ENCODE results near the gene NUP107.
A peak's percentile ranks its signal among the peaks of the same experiment; 100 is the strongest.
"Not testable (repeated sequence)": the region's sequence is repeated elsewhere in the genome, so short reads cannot be mapped to it uniquely, and the experiment has no call there.

NUP107 gene

GRCh38 chr12:68686595-68687521, at the start of gene NUP107:
TSS of gene NUP107 (plus strand) at chr12:68686978. CDS start at chr12:68687066, 88 bp downstream.
- FAIRE-seq (peak; percentile 82), DNase-seq (ENCODE audit: low spot score) (peak; percentile 98)

GRCh38 chr12:68637439-68637838, 49.3 kb upstream of the NUP107 start:
- not testable (repeated sequence) for FAIRE-seq; DNase-seq (ENCODE audit: low spot score)

- FAIRE-seq, result no peak
- DNase-seq (ENCODE audit: low spot score), result no peak
Observed at GRCh38 chr12:68638171-68638570, 48.6 kb upstream of the NUP107 start.

DNA sequence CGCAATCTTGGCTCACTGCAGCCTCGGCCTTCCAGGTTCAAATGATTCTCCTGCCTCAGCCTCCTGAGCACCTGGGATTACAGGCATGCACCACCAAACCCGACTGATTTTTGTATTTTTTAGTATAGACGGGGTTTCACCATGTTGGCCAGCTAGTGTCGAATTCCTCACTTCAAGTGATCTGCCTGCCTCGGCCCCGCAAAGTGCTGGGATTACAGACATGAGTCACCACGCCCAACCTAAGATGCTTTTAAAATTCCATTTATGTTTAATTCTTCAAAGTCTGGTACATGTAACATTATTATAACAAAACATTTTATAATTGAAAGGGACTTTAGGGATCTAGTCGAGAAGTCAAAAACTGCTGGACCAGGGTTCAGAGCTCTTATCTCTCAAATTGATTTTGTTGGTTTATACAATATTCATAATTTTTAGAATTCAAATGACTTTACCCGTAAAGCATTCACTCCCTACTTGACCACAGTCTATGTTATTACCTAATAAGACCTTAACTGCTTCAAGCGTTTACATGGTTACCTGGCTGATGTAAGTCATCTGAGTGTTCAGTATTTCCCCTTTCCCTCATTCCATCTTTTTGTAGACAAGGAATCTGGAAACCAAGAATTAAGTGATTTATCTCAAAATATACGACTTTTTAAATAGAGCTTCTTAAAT, 47.9 kb upstream of the NUP107 start:
- no peak for DNase-seq (ENCODE audit: low spot score)
- FAIRE-seq, result no peak

GRCh38 chr12:68639396-68639767, 47.4 kb upstream of the NUP107 start:
- no peak for DNase-seq (ENCODE audit: low spot score)
- no peak for FAIRE-seq

GRCh38 chr12:68641138-68641537, 45.6 kb upstream of the NUP107 start:
- DNase-seq (ENCODE audit: low spot score) (no peak), FAIRE-seq (no peak)

DNA sequence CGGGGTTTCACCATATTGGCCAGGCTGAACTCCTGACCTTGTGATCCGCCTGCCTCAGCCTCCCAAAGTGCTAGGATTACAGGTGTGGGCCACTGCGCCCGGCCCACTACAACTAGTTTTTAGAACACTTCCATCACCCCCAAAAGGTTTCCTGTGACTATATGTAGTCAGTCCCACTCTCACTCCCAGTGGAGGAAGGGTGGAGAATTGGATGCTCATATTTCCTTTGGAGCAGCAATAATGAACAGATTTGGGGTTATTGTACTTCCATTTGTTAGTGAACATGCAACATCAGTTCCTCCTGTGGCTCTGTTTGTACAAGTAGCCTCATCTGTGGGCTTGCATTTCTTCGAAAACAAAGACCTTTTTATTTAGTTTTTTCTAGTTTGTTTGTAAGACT, 40.3 kb upstream of the NUP107 start:
- FAIRE-seq, result no peak

GRCh38 chr12:68647507-68647906, 39.3 kb upstream of the NUP107 start:
- no peak for DNase-seq (ENCODE audit: low spot score)
- FAIRE-seq, result no peak

More for the DNA sequence above, 40.3 kb upstream of the NUP107 start:
- DNase-seq (ENCODE audit: low spot score), result no peak

- FAIRE-seq (no peak), DNase-seq (ENCODE audit: low spot score) (no peak)
Observed at GRCh38 chr12:68648179-68648578, 38.6 kb upstream of the NUP107 start.

DNA sequence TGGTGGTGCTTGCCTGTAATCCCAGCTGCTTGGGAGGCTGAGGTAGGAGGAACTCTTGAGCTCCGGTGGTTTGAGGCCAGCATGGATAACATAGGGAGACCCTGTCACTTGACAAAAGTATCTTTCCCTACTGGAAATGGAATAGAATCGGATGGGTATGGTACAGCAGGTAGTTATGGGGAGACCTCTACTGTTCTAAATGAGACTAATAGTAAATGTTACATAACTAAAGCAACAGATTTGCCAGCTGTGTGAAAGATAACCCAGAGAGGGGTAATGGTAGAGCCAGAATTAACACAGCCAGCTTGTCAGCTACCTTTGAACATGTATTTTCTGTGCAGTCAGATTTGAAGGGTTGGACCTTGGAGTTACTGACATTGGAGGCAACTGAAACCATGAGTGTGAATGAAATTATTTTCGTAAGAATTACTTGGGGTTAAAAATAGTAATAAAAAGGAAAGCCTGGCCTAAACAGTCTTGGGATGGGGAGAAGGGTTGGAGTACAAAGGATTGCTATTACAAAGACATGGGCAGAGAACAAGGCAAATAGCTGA, 21.7 kb upstream of the NUP107 start:
- FAIRE-seq, result no peak
- DNase-seq (ENCODE audit: low spot score), result no peak

GRCh38 chr12:68667291-68667690, 19.5 kb upstream of the NUP107 start:
- no peak for DNase-seq (ENCODE audit: low spot score)
- no peak for FAIRE-seq

GRCh38 chr12:68667896-68668295, 18.9 kb upstream of the NUP107 start:
- FAIRE-seq (no peak), DNase-seq (ENCODE audit: low spot score) (no peak)

DNA sequence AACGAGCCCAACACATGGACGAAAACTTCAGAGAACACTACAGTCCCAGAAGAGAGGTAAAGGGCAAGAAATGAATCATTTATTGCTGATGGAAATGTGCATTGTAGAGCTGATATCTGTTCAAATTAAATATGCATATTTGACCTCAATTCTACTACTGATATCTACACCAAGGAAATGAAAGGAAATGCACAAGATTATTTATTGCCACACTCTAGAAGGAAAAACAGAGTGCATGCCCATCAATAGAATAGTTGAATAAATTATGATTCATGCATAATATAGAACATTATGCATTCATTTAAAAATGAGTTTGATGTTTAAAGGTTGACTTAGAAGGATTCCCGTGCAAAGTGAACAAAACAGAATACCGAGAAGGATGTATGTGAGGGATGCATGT, 15.6 kb upstream of the NUP107 start:
- no peak for DNase-seq (ENCODE audit: low spot score)
- FAIRE-seq, result no peak

DNA sequence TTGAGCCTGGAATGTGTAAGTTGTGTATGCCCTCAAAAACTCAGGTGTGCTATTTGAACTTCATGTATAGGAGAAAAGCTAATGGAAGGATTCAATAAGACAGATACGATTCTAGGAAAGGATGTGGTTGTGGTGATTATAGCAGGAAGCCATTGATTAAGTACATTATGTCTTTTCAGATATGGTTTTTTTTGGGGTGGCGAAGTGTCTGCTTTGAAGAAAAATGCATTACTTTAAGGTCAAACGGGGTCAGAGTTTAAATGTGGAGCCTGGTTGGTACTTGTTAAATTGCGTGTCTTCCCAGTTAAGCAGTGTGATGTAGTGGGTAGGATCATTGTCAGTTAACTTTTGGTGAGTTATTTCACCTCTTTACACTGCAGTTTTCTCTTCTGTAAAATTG, 13.0 kb upstream of the NUP107 start:
- FAIRE-seq, result no peak
- DNase-seq (ENCODE audit: low spot score), result no peak

DNA sequence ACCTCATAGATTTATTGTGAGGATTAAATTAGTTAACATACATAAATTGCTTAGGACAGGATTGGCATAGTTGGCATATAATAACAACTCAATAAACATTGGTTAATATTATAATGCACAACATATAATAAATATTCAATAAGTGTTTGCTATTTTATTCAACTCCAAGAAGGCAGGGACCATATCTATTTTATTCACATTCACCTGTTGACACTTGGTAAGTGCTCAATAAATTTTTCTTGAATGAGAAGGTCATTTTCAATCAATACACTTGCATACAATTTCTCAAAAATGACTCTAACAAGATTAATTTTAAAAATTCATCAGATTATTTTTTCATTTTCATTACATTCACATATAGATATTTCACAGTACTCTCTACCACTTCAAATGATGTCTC, 12.4 kb upstream of the NUP107 start:
- FAIRE-seq, result no peak

GRCh38 chr12:68675101-68675842, 11.5 kb upstream of the NUP107 start:
- no peak for DNase-seq (ENCODE audit: low spot score)
- no peak for FAIRE-seq

More for the DNA sequence above, 12.4 kb upstream of the NUP107 start:
- DNase-seq (ENCODE audit: low spot score), result no peak

GRCh38 chr12:68676854-68677253, 9.9 kb upstream of the NUP107 start:
- DNase-seq (ENCODE audit: low spot score); FAIRE-seq: not testable (repeated sequence)

DNA sequence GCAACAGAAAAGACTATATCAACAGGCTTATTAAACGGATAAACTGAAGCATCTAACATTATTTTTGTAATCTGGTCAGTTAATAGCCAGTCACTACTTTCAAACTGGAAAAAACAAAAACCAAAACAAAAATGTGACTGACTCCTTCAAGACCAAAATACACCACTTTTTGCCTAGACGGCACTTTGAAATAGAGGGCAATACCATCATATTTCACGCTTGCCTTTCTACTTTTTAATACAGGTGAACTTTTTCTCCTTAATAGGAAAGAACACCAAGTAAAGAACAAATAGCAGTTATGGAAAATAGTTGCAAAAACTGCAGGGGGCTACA, 550 bp upstream of the NUP107 start:
- DNase-seq (ENCODE audit: low spot score) (no peak), FAIRE-seq (no peak)

- FAIRE-seq (no peak), DNase-seq (ENCODE audit: low spot score) (no peak)
Observed at GRCh38 chr12:68695454-68695853, 8.7 kb downstream of the NUP107 start.

- no peak for FAIRE-seq
- DNase-seq (ENCODE audit: low spot score), result no peak
Observed at GRCh38 chr12:68699486-68699885, 12.7 kb downstream of the NUP107 start.

DNA sequence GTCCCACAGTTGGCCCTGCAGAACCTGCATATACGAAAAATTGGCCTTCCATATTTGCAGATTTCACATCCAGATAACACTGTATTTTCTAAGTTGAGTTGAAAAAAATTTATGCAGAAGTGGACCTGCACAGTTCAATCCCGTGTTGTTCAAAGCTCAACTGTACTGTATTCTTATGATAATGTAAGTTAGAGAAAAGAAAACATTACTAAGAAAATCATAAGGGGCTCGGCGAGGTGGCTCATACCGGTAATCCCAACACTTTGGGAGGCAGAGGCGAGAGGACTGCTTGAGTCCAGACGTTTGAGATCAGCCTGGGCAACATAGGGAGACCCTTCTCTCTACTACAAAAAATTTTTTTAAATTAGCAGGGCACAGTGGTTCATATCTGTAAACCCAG, 41.0 kb downstream of the NUP107 start:
- DNase-seq (ENCODE audit: low spot score) (no peak), FAIRE-seq (no peak)

- no peak for FAIRE-seq
- DNase-seq (ENCODE audit: low spot score), result no peak
Observed at GRCh38 chr12:68733661-68734071, 46.9 kb downstream of the NUP107 start.
